Kidney epithelial cell (primary cell): Measurements from ENCODE around the gene P2RY12. TPM values are rescaled to one million over a fixed set of nuclear protein-coding genes. Genes with fewer than 3 reads are reported as not detected.

ENCODE experiments used
- DNase-seq: peaks from one replicate; pipeline ENCODE4 v3.0.0-alpha.2; 2010; ENCODE audit warnings: low read depth
- H3K27me3 ChIP-seq: 2 replicates; pipeline ENCODE4 v1.6.0; 2011; ENCODE audit warnings: low read length; ENCODE audit not compliant: control insufficient read depth, insufficient read depth
- H3K36me3 ChIP-seq: 2 replicates; pipeline ENCODE4 v1.5.1; 2011; ENCODE audit warnings: low read length; ENCODE audit not compliant: control insufficient read depth, insufficient read depth
- H3K4me3 ChIP-seq: 2 replicates; pipeline ENCODE4 v1.5.1; 2011; ENCODE audit warnings: low read depth, mild to moderate bottlenecking, control low read depth, low read length
- CTCF ChIP-seq: IDR thresholded peaks from 2 replicates; pipeline ENCODE4 v1.5.1; 2011; ENCODE audit warnings: mild to moderate bottlenecking, moderate library complexity, low read length, control low read depth, inconsistent platforms; ENCODE audit not compliant: insufficient read depth, poor library complexity, severe bottlenecking
- total RNA-seq: library from RNA; depleted of rRNA; stranded (reverse); fragments of >200 nt; gene quantifications from 2 replicates; pipeline ENCODE4 v1.2.3, GENCODE V29; 2015

The P2RY12 gene
- total RNA-seq, 1 donor from 2014 or later: not detected

GRCh38 chr3:151330899-151331298, 53.7 kb downstream of the P2RY12 start:
- TF ChIP-seq CTCF: no peak

GRCh38 chr3:151330379-151330778, 54.2 kb downstream of the P2RY12 start:
- H3K27me3 ChIP-seq: no peaks in the 10 kb centered on the region
- TF ChIP-seq CTCF: no peak
- no peak overlapping the region for H3K4me3 ChIP-seq
- DNase-seq: no peak
- H3K36me3 ChIP-seq: no peaks in the 10 kb centered on the region

More at GRCh38 chr3:151330899-151331298, 53.7 kb downstream of the P2RY12 start:
- no peak for DNase-seq
- H3K36me3 ChIP-seq: no peaks in the 10 kb centered on the region
- no peaks in the 10 kb centered on the region for H3K27me3 ChIP-seq
- no peak overlapping the region for H3K4me3 ChIP-seq

GRCh38 chr3:151329363-151329762, 55.2 kb downstream of the P2RY12 start, which contains the start of gene P2RY13:
Gene P2RY13, minus strand, starts transcription at chr3:151329549. Its CDS starts 21 bp downstream, at chr3:151329528.
- no peak for TF ChIP-seq CTCF
- Histone ChIP-seq H3K36me3 (no peaks in the 10 kb centered on the region), H3K27me3 (no peaks in the 10 kb centered on the region), H3K4me3 (no peak within 1 kb of the TSS)
- DNase-seq: no peak

GRCh38 chr3:151328298-151328995, 56.1 kb downstream of the P2RY12 start:
- DNase-seq: no peak
- no peaks in the 10 kb centered on the region for H3K27me3 ChIP-seq
- no peak overlapping the region for H3K4me3 ChIP-seq
- H3K36me3 ChIP-seq: no peaks in the 10 kb centered on the region
- no peak for TF ChIP-seq CTCF

- DNase-seq: no peak
- H3K27me3 ChIP-seq: no peaks in the 10 kb centered on the region
- H3K4me3 ChIP-seq: no peak overlapping the region
- no peaks in the 10 kb centered on the region for H3K36me3 ChIP-seq
- TF ChIP-seq CTCF: peak; percentile 39
Measured at GRCh38 chr3:151327571-151328198, 56.9 kb downstream of the P2RY12 start.

GRCh38 chr3:151322511-151322910, 62.0 kb downstream of the P2RY12 start:
- no peak for TF ChIP-seq CTCF
- no peaks in the 10 kb centered on the region for H3K27me3 ChIP-seq
- DNase-seq: no peak
- H3K4me3 ChIP-seq: no peak overlapping the region
- H3K36me3 ChIP-seq: no peaks in the 10 kb centered on the region
